Kidney epithelial cell (primary cell): ENCODE measurements around the gene LIN7A. TPM values are rescaled to one million over a fixed set of nuclear protein-coding genes. Genes with fewer than 3 reads are reported as not detected.

ENCODE experiments used
- DNase-seq: peaks from one replicate; pipeline ENCODE4 v3.0.0-alpha.2; 2010; ENCODE audit warnings: low read depth
- H3K27me3 ChIP-seq: 2 replicates; pipeline ENCODE4 v1.6.0; 2011; ENCODE audit warnings: low read length; ENCODE audit not compliant: control insufficient read depth, insufficient read depth
- H3K36me3 ChIP-seq: 2 replicates; pipeline ENCODE4 v1.5.1; 2011; ENCODE audit warnings: low read length; ENCODE audit not compliant: control insufficient read depth, insufficient read depth
- H3K4me3 ChIP-seq: 2 replicates; pipeline ENCODE4 v1.5.1; 2011; ENCODE audit warnings: low read depth, mild to moderate bottlenecking, control low read depth, low read length
- CTCF ChIP-seq: IDR thresholded peaks from 2 replicates; pipeline ENCODE4 v1.5.1; 2011; ENCODE audit warnings: mild to moderate bottlenecking, moderate library complexity, low read length, control low read depth, inconsistent platforms; ENCODE audit not compliant: insufficient read depth, poor library complexity, severe bottlenecking
- total RNA-seq: library from RNA; depleted of rRNA; stranded (reverse); fragments of >200 nt; gene quantifications from 2 replicates; pipeline ENCODE4 v1.2.3, GENCODE V29; 2015

LIN7A gene
- total RNA-seq, 1 donor from 2014 or later, result 0.79 TPM

GRCh38 chr12:80837342-80837978 lies 100.3 kb downstream of the LIN7A start:
- Histone ChIP-seq H3K4me3 (no peak overlapping the region), H3K27me3 (no peaks in the 10 kb centered on the region), H3K36me3 (no peaks in the 10 kb centered on the region)
- peak; percentile 14 for DNase-seq
- TF ChIP-seq CTCF, result peak; percentile 81

- no peak for TF ChIP-seq CTCF
- Histone ChIP-seq H3K4me3 (no peak overlapping the region), H3K36me3 (no peaks in the 10 kb centered on the region), H3K27me3 (no peaks in the 10 kb centered on the region)
- no peak for DNase-seq
Observed at GRCh38 chr12:80834724-80835123, 103.0 kb downstream of the LIN7A start.

- no peaks in the 10 kb centered on the region for H3K27me3 ChIP-seq
- DNase-seq, result no peak
- H3K36me3 ChIP-seq, result no peaks in the 10 kb centered on the region
- no peak overlapping the region for H3K4me3 ChIP-seq
- no peak for TF ChIP-seq CTCF
Observed at GRCh38 chr12:80830533-80831088, 107.1 kb downstream of the LIN7A start.

GRCh38 chr12:80829767-80830166 lies 108.0 kb downstream of the LIN7A start:
- DNase-seq, result no peak
- no peak for TF ChIP-seq CTCF
- Histone ChIP-seq H3K36me3 (no peaks in the 10 kb centered on the region), H3K27me3 (no peaks in the 10 kb centered on the region), H3K4me3 (no peak overlapping the region)

GRCh38 chr12:80825506-80825905 lies 112.2 kb downstream of the LIN7A start:
- H3K27me3 ChIP-seq, result no peaks in the 10 kb centered on the region

More at GRCh38 chr12:80825506-80825905, 112.2 kb downstream of the LIN7A start:
- no peak for TF ChIP-seq CTCF
- DNase-seq, result no peak
- Histone ChIP-seq H3K36me3 (no peaks in the 10 kb centered on the region), H3K4me3 (no peak overlapping the region)
